Measurements from ENCODE around the gene CFAP61. TPM values are rescaled to one million over a fixed set of nuclear protein-coding genes. Genes with fewer than 3 reads are reported as not detected.

CFAP61 gene
- total and polyA plus RNA-seq, 2 experiments from 2014 or later, result 1.0 TPM; not detected in 1

- no peak overlapping the region for H3K4me3 ChIP-seq
- H3K4me1 ChIP-seq (ENCODE audit: insufficient read depth), result no peaks in the 10 kb centered on the region
- no peak overlapping the region for H3K27ac ChIP-seq
- H3K27me3 ChIP-seq, result no peaks in the 10 kb centered on the region
- H3K4me2 ChIP-seq, result no peak overlapping the region
- no peaks in the 10 kb centered on the region for H3K36me3 ChIP-seq (replicated peaks; ENCODE audit: insufficient read depth, low read depth)
- no peaks in the 10 kb centered on the region for H4K20me1 ChIP-seq (ENCODE audit: insufficient read depth, poor library complexity, severe bottlenecking)
- WGBS (ENCODE audit: low lambda C conversion rate, missing lambda C conversion rate), result 81% methylated on average over 5 of the region's 6 CpGs
- H3K79me2 ChIP-seq, result no peaks in the 10 kb centered on the region
- H3K9me3 ChIP-seq (ENCODE audit: low read depth), result no peaks in the 10 kb centered on the region
- H2AFZ ChIP-seq, result no peak overlapping the region
- no peak for DNase-seq (ENCODE audit: low spot score)
- TF ChIP-seq CTCF (IDR thresholded peaks at IDR 0.05; ENCODE audit: poor library complexity), result no peak
- TF ChIP-seq EZH2 (IDR thresholded peaks at IDR 0.05; ENCODE audit: borderline replicate concordance), result no peak
- no peak for TF ChIP-seq EZH2phosphoT487 (IDR thresholded peaks at IDR 0.05; ENCODE audit: low read depth, severe bottlenecking, unreplicated experiment)
- no peaks in the 10 kb centered on the region for H3K9me2 ChIP-seq (replicated peaks; ENCODE audit: insufficient read depth)
Measured at GRCh38 chr20:20253039-20253743, 200.9 kb downstream of the CFAP61 start.

GRCh38 chr20:20253744-20254330, 201.5 kb downstream of the CFAP61 start:
- Histone ChIP-seq H3K79me2 (no peaks in the 10 kb centered on the region), H3K27ac (no peak overlapping the region), H3K9me2 (replicated peaks; ENCODE audit: insufficient read depth) (no peaks in the 10 kb centered on the region), H3K36me3 (replicated peaks; ENCODE audit: insufficient read depth, low read depth) (no peaks in the 10 kb centered on the region), H3K4me3 (no peak overlapping the region), H3K4me2 (no peak overlapping the region), H2AFZ (no peak overlapping the region), H3K4me1 (ENCODE audit: insufficient read depth) (no peaks in the 10 kb centered on the region), H3K27me3 (no peaks in the 10 kb centered on the region), H3K9me3 (ENCODE audit: low read depth) (no peaks in the 10 kb centered on the region), H4K20me1 (ENCODE audit: insufficient read depth, poor library complexity, severe bottlenecking) (no peaks in the 10 kb centered on the region)
- TF ChIP-seq EZH2 (IDR thresholded peaks at IDR 0.05; ENCODE audit: borderline replicate concordance), result no peak
- TF ChIP-seq CTCF (IDR thresholded peaks at IDR 0.05; ENCODE audit: poor library complexity), result no peak
- no peak for TF ChIP-seq EZH2phosphoT487 (IDR thresholded peaks at IDR 0.05; ENCODE audit: low read depth, severe bottlenecking, unreplicated experiment)
- DNase-seq (ENCODE audit: low spot score), result no peak
- 76% methylated on average over 5 of the region's 6 CpGs for WGBS (ENCODE audit: low lambda C conversion rate, missing lambda C conversion rate)

GRCh38 chr20:20255099-20255498, 202.8 kb downstream of the CFAP61 start:
- Histone ChIP-seq H3K9me2 (replicated peaks; ENCODE audit: insufficient read depth) (no peaks in the 10 kb centered on the region), H2AFZ (no peak overlapping the region), H3K79me2 (no peaks in the 10 kb centered on the region), H3K4me2 (no peak overlapping the region), H3K4me3 (no peak overlapping the region), H4K20me1 (ENCODE audit: insufficient read depth, poor library complexity, severe bottlenecking) (no peaks in the 10 kb centered on the region), H3K36me3 (replicated peaks; ENCODE audit: insufficient read depth, low read depth) (no peaks in the 10 kb centered on the region), H3K27me3 (no peaks in the 10 kb centered on the region), H3K9me3 (ENCODE audit: low read depth) (no peaks in the 10 kb centered on the region), H3K4me1 (ENCODE audit: insufficient read depth) (no peaks in the 10 kb centered on the region), H3K27ac (no peak overlapping the region)
- WGBS (ENCODE audit: low lambda C conversion rate, missing lambda C conversion rate), result 94% methylated on average over 3 of the region's 3 CpGs
- TF ChIP-seq CTCF (IDR thresholded peaks at IDR 0.05; ENCODE audit: poor library complexity), result no peak
- no peak for TF ChIP-seq EZH2phosphoT487 (IDR thresholded peaks at IDR 0.05; ENCODE audit: low read depth, severe bottlenecking, unreplicated experiment)
- TF ChIP-seq EZH2 (IDR thresholded peaks at IDR 0.05; ENCODE audit: borderline replicate concordance), result no peak
- DNase-seq (ENCODE audit: low spot score), result no peak
